Left lung (tissue), 10 donors: Measurements from ENCODE around the gene KIF3A. TPM values are rescaled to one million over a fixed set of nuclear protein-coding genes. Genes with fewer than 3 reads are reported as not detected.

Source experiments
- ATAC-seq: fragments of 200-7000 bp; cut with Tn5 transposase; one replicate; pipeline ENCODE4 v1.9.1; 2020; ENCODE audit warnings: moderate library complexity
- DNase-seq, 4 donors: peaks; one replicate each; pipeline ENCODE4 v3.0.0-alpha.2; 2013 to 2020
- H3K27ac ChIP-seq, 2 donors: fragments of 200-600 bp; sonication (generic) in 1 of 2; one replicate each; pipeline versions ENCODE4 v1.5.0 to v1.8.0; 2020 to 2021
- H3K27me3 ChIP-seq, 2 donors: fragments of 200-600 bp; sonication (generic) in 1 of 2; one replicate each; pipeline versions ENCODE4 v1.5.0 to v1.8.0; 2020 to 2021
- H3K36me3 ChIP-seq, 2 donors: fragments of 200-600 bp; sonication (generic) in 1 of 2; one replicate each; pipeline versions ENCODE4 v1.5.0 to v1.8.0; 2020 to 2021
- H3K4me1 ChIP-seq, 2 donors: fragments of 200-600 bp; one replicate each; pipeline ENCODE4 v1.8.0; 2021
- H3K4me3 ChIP-seq, 2 donors: fragments of 200-600 bp; sonication (generic) in 1 of 2; one replicate each; pipeline versions ENCODE4 v1.5.0 to v1.8.0; 2020 to 2021; ENCODE audit warnings: mild to moderate bottlenecking in 1 of 2
- H3K9me3 ChIP-seq, 2 donors: fragments of 200-600 bp; sonication (generic) in 1 of 2; one replicate each; pipeline versions ENCODE4 v1.5.0 to v1.8.0; 2020 to 2021
- intact Hi-C, 2 donors: fragments of 100-400 bp; cut with DNase I; formaldehyde crosslinking; loops; one replicate each; pipeline versions ENCODE4 v1.11.2 to v1.14.2; 2022
- polyA plus RNA-seq, 6 donors: library from polyadenylated mRNA; unstranded; fragments of 120-200 nt; gene quantifications; one replicate each; pipeline ENCODE4 v1.2.1, GENCODE V29; 2013; ENCODE audit not compliant: insufficient read length in 6 of 6
- total RNA-seq, 2 donors: library from RNA; stranded (reverse); fragmentation: NEBNext Ultra II Directional; extraction: Animal tissue kit (Norgen Biotek cat#: 25700); gene quantifications; one replicate each; pipeline ENCODE4 v1.2.1, GENCODE V29; 2021
- TF ChIP-seq, protein P1 (sequence below), 2 donors: fragments of 200-600 bp; sonication (generic) in 1 of 2; IDR thresholded peaks; one replicate each; pipeline versions ENCODE4 v1.5.0 to v1.8.0; 2021; ENCODE audit warnings: antibody characterized with exemption in 2 of 2
- donor health status: DM: no; HTN: yes; CAD: no.
- donor health status: DM: no; HTN: no; CAD: no.

KIF3A gene
- total and polyA plus RNA-seq, 8 donors: 8.9 to 30.4 (median 25.5) TPM

DNA sequence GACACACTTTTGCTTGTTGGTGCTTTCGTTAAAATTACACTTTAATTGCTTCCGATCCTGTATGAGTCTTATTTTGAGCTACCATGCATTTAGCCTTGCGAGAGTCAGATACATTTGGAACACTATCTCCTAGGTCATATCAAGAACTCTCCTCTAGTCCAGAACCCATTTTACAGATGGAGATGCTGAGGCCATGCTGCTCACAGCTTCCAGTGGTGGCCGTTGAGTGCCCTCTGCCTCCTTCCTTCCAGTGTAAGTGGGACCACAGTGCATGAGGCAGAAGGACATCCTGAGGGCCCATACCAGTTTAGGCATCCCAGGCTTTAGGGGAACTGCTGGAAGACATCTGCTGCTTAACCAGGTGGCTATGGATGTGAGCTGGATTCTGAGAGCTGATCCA lies 16.8 kb upstream of the KIF3A start:
- intact Hi-C loops: no loop called here
- H3K27me3 ChIP-seq: peaks cover 0 to under 1% of the 10 kb centered on the region in 2 donors
- ATAC-seq: no peak
- DNase-seq: no peak
- no peaks in the 10 kb centered on the region for H3K9me3 ChIP-seq
- no peak overlapping the region for H3K4me3 ChIP-seq
- TF ChIP-seq, protein P1, sequence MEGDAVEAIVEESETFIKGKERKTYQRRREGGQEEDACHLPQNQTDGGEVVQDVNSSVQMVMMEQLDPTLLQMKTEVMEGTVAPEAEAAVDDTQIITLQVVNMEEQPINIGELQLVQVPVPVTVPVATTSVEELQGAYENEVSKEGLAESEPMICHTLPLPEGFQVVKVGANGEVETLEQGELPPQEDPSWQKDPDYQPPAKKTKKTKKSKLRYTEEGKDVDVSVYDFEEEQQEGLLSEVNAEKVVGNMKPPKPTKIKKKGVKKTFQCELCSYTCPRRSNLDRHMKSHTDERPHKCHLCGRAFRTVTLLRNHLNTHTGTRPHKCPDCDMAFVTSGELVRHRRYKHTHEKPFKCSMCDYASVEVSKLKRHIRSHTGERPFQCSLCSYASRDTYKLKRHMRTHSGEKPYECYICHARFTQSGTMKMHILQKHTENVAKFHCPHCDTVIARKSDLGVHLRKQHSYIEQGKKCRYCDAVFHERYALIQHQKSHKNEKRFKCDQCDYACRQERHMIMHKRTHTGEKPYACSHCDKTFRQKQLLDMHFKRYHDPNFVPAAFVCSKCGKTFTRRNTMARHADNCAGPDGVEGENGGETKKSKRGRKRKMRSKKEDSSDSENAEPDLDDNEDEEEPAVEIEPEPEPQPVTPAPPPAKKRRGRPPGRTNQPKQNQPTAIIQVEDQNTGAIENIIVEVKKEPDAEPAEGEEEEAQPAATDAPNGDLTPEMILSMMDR (IDR thresholded peaks at IDR 0.05): no peak
- H3K27ac ChIP-seq: no peak overlapping the region
- peaks cover 0 to 16% of the 10 kb centered on the region in 2 donors for H3K36me3 ChIP-seq
- H3K4me1 ChIP-seq: no peaks in the 10 kb centered on the region

DNA sequence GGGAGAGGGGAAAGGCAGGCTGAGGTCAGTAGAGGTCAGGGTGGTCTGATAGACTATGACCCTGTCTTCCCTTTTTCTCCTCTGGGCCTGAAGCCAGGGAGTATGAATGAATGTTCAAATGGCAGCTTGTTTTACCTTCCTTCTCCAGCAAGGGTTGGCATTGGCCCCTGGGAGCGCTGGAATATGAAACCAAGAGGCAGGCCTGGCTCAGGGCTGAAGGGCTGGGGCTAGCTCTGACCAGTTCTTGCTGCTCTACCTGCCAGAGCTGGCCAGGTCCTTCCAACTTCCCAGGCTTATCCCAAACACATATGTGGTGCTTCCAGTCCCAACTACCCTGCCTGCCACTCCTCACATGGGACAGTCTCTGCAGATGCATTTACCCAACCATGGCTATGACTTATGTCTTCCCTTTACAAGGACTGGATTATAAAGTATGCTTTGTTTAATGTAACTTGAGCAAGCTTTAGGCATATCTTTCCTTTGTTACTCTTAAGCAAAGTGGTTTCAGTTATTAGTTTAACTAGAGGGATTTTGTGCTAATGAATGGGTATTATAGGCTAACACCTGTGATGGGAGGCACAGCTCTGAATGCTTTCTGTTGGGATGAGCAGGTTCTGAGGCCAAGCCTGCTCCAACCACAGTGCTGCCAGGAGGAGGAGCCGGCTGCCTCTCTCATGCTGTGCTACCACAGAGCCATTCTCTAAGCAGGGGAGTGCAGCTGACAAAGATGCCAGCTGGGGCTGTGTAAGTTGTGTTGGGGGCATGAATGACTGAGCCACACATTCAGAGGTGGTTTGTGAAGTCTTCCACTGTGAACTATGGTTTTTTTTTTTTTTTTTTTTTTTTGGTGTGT lies 16.0 kb upstream of the KIF3A start:
- DNase-seq (no peak), ATAC-seq (peak; percentile 18)
- Histone ChIP-seq H3K36me3 (peaks cover 0 to 8% of the 10 kb centered on the region in 2 donors), H3K27ac (no peak overlapping the region), H3K4me1 (no peaks in the 10 kb centered on the region), H3K9me3 (no peaks in the 10 kb centered on the region), H3K4me3 (no peak overlapping the region), H3K27me3 (peaks cover 0 to 8% of the 10 kb centered on the region in 2 donors)
- intact Hi-C loops: no loop called here
- TF ChIP-seq, protein P1 (IDR thresholded peaks at IDR 0.05): no peak

DNA sequence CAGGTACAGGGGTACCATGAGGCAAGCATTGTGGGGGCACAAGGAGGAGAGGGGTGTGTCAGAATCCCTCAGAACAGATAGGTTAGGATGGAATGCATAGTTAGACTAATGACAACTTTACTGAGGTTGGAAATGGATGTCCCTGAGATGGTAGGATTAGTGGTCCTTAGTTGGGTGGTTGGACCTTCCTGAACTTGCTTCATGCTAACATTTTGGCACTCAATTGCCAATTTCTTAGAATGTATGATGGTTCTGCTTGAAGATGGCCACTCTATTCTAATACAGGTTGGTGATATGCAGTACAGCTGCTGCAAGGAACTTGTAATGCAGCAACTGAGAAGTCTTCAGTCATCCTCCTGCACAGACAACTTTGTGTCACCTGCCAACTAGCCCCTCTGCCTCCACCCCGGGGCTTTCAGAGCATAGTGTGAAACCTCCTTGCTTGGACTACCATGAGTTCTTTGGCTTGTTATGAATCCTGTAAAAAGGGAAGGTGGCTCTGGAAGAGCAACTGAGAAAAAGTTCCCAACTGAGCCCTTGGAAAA lies 15.3 kb upstream of the KIF3A start:
- TF ChIP-seq, protein P1 (IDR thresholded peaks at IDR 0.05): no peak

DNA sequence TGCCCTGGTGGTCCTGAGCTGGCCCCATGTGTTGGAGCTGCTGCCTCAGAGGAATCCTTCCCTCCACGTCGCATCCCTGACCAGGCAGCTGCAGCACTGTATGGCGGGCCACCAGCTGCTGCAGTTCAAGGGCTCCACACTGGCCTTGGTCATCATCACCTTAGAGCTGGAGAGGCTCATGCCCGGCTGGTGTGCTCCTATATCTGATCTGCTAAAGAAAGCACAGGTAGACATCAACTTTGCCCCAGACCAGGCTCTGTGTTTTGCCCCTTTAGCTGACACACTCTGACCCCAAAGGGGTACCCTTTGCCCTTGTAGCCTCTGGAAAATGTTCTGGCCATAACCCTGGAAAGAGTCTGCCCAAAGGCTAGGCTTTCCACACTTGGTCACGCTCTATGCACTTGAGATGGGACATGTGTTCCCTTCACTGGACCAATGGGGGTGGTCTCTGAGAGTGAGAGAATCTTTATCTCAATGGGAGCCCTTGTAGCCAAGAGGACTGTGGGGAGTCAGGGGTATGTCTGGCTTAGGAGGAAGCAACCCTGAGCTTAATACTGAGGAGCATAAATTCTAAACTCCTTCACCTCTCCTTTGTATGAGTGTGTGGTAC lies 14.7 kb upstream of the KIF3A start:
- Histone ChIP-seq H3K4me3 (no peak overlapping the region), H3K36me3 (no peaks in the 10 kb centered on the region), H3K9me3 (no peaks in the 10 kb centered on the region), H3K27me3 (peaks cover 10 to 21% of the 10 kb centered on the region in 2 donors), H3K4me1 (peaks cover 3 to 8% of the 10 kb centered on the region in 2 donors), H3K27ac (no peak overlapping the region)
- DNase-seq: no peak
- intact Hi-C loops: no loop called here
- TF ChIP-seq, protein P1 (IDR thresholded peaks at IDR 0.05): no peak
- ATAC-seq: no peak

More for the DNA sequence above, 15.3 kb upstream of the KIF3A start:
- H3K27me3 ChIP-seq: peaks cover 4 to 15% of the 10 kb centered on the region in 2 donors
- H3K27ac ChIP-seq: no peak overlapping the region
- H3K4me1 ChIP-seq: peaks cover 0 to 2% of the 10 kb centered on the region in 2 donors
- intact Hi-C loops: no loop called here
- H3K4me3 ChIP-seq: no peak overlapping the region
- no peaks in the 10 kb centered on the region for H3K9me3 ChIP-seq
- no peak for ATAC-seq
- H3K36me3 ChIP-seq: peaks cover 0 to 1% of the 10 kb centered on the region in 2 donors
- DNase-seq: no peak

DNA sequence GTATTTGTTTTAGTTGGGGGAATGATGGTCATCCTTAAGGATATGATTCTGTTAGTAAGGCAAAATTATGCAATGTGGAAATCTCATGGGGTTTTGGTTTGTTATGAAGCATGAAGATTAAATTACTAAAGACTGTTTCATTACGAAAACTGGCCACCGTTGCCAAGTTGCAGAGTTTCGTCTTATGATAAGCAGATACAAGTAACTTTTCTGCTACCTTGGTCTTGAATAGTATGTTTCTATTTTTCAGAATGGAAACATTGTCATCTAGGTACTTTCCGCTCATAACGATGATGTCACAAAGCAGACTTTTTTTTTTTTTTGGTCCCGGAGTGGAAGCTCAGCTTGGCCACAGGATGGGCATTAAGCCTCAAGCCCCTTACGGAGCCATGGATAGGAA lies 14.1 kb upstream of the KIF3A start:
- Histone ChIP-seq H3K27ac (no peak overlapping the region), H3K4me1 (peaks cover 6 to 11% of the 10 kb centered on the region in 2 donors), H3K36me3 (no peaks in the 10 kb centered on the region), H3K4me3 (no peak overlapping the region), H3K9me3 (no peaks in the 10 kb centered on the region), H3K27me3 (peaks cover 16 to 27% of the 10 kb centered on the region in 2 donors)
- no peak for DNase-seq
- ATAC-seq: no peak
- TF ChIP-seq, protein P1 (IDR thresholded peaks at IDR 0.05): no peak
- intact Hi-C loops: no loop called here
